GM18511 (cell line): ENCODE measurements around the gene PDXP.

Source experiments
- ATAC-seq: cut with Tn5 transposase; IDR thresholded peaks from one replicate; pipeline ENCODE4 v1.9.1; 2021; ENCODE audit warnings: mild to moderate bottlenecking, moderate library complexity; ENCODE audit not compliant: unreplicated experiment

The PDXP gene

DNA sequence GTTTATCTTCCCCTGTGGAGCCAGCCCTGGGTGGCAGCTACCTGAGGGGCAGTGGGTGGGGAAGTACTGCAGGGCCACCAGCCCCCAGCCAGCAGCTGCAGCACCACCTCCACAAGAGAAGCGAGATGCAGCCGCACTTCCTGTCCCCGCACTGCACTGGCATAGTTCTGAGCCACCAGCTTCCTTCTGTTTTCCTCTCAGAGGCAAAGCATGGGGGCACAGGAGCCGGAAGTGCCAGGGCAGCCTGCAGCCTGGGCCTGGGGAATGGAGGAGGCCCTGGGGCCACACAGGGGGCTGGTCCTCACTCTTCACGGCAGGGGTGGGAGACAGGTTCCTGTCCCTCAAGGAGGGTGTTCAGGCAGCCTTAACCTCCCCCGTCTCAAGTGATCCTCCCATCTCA, 31.0 kb upstream of the PDXP start:
- ATAC-seq = no peak

- ATAC-seq = no peak
Measured at GRCh38 chr22:37628830-37629229, 29.7 kb upstream of the PDXP start.

DNA sequence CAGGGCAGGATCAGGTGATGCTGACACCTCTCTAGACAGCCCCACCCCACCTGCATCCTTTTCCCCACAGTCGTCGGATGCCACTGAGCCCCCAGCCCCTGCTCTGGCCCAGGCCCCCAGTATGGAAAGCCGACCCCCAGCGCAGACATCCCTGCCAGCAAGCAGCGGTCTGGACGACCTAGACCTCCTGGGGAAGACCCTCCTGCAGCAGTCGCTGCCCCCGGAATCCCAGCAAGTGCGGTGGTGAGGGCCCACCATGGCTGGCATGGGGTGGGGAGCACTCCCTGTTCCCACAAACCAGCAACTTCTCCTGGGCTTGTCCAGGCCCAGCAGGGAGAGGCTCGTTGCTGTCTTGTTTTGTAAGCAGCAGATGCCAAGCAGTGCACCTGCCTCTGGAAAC, 28.6 kb upstream of the PDXP start:
- no peak for ATAC-seq

DNA sequence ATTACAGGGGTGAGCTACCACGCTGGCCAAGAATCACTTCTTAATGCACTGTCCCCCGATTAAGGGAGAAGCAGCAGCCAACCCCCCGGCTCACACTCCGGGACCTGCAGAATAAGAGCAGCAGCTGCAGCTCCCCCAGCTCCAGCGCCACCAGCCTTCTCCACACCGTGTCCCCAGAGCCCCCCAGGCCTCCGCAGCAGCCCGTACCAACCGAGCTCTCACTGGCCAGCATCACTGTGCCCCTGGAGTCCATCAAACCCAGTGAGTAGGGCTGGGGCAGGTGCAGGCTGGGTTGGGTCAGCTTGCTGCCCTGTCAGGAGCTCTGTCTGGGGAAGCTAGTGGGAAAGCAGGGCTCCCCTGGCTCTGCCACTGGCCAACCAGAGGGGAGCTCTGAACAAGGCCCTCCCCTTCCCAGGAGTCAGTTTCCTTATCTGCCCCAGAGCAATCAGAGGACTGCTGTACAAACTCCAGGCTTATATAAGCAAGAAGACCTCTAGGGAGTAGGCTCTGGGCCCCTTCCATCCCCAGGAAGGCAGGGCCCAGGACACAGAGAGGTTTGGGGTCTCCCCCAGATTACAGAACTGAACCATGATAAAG, 27.6 kb upstream of the PDXP start:
- ATAC-seq = no peak

DNA sequence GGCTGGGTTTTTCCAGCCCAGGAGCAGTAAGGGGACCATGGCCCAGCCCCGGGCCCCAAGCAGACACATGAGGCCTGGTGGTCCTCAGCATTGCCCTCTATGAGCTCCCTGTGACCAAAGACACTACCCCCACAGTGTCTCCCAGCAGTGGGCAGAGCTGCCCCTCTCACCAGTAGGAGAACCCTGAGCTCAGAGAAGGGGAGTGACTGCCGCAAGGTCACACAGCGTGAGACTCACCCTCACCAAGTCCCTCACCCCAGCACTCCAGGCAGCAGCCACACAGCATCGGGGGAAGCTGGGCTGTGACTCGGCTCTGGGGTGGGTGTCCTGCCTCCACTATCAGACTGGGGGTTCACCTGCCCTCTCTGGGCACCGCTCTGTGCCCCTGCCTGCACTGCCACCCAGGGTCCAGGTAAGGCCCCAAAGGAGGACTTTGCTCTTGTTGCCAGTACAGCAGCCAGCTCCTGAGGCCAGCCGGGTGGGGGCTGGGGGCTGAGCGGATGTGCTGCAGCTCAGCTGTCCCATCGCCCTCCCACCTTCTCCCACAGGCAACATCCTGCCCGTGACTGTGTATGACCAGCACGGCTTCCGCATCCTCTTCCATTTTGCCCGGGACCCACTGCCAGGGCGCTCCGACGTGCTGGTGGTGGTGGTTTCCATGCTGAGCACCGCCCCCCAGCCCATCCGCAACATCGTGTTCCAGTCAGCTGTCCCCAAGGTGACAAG, 26.9 kb upstream of the PDXP start:
- no peak for ATAC-seq

- ATAC-seq = peak; percentile 23
Measured at GRCh38 chr22:37632174-37633088, 26.1 kb upstream of the PDXP start.

DNA sequence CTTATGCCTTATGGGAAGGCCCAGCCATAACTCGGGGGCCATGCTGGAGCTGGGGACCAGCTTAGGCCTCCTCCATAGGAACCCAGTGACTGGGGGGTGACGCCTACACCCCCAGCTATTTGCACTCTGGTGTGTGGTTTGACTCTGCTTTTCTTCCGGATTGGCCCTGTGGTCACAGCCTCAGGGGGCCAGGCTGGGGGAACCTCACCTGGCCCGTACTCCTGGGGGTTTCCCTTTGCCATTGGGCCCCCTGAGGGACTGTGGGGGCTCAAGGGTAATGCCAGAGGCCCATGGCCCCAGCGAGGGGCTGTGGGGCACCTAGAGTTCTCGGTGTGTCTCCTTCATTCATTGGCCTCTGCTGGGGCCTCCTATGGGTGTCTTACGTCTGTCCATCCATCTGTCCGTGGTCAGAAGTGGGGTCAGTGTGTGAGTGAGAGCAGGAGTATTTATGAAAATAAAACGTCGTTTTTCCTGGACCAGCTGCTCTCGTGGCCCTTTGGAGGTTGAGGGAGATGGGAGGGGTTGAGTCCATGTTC, 25.4 kb upstream of the PDXP start:
- peak; percentile 60 for ATAC-seq

- peak; percentile 67 for ATAC-seq
Measured at GRCh38 chr22:37633625-37634416, 24.7 kb upstream of the PDXP start.

- no peak for ATAC-seq
Measured at GRCh38 chr22:37634417-37634924, 24.1 kb upstream of the PDXP start.

DNA sequence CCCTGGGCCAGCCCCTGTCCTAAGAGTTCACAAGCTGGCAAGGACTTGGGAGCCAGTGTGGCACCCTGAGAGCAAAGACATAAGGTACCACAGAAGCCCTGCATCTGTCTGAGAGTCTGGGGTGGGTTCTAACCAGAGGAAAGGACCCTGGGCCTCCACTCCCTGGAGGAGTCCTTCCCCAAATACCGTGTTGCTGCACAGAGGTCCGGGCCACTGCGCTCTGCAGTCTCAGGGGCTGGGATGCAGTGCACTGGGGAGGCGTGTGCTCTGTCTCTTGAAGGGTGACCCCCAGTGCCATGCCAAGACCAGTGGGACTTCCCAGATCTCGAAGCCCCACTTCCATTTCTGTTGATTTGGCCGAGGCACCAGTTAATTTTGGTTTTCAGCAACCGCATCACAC, 23.4 kb upstream of the PDXP start:
- ATAC-seq = no peak

- no peak for ATAC-seq
Measured at GRCh38 chr22:37636186-37636948, 22.2 kb upstream of the PDXP start.

- ATAC-seq = no peak
Measured at GRCh38 chr22:37636949-37637273, 21.6 kb upstream of the PDXP start.

DNA sequence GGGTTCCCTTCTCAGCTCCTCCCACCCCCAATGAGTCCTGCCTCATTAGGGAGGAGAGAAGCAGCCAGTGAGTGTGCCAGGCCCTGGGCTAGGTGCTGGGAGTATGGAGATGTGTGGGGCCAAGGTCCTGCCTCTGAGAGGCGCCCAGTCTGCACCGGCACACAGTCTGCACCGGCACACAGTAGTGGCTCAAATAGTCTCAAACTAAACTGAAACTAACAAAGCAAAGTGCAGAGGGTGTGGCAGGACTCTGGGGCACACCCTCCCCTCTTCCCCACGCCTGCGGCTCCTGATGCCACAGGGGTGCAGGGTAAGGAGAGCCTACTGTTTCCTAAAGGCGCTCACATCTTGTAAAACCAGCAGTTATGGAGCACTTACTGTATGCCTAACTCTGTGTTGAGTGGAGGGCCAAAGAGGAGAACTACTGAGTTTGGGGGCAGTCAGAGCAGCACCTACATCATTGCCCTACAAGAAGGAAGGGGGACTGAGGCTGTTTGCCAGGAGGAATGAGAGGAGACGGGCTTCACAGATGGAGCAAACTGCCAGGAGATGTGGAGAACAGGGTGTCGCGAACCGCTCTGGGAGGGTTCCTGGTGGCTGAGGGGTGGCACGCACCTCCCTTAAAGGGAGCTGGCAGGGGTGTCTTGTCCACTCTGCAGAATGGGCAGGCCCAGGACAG, 20.0 kb upstream of the PDXP start:
- ATAC-seq = no peak

GRCh38 chr22:37639070-37639760, 19.3 kb upstream of the PDXP start, which contains the start of gene SH3BP1:
TSS of gene SH3BP1 (plus strand) at chr22:37639669. CDS start at chr22:37639788, 119 bp downstream.
- no peak for ATAC-seq

- no peak for ATAC-seq
Measured at GRCh38 chr22:37639771-37640590, 18.5 kb upstream of the PDXP start.

DNA sequence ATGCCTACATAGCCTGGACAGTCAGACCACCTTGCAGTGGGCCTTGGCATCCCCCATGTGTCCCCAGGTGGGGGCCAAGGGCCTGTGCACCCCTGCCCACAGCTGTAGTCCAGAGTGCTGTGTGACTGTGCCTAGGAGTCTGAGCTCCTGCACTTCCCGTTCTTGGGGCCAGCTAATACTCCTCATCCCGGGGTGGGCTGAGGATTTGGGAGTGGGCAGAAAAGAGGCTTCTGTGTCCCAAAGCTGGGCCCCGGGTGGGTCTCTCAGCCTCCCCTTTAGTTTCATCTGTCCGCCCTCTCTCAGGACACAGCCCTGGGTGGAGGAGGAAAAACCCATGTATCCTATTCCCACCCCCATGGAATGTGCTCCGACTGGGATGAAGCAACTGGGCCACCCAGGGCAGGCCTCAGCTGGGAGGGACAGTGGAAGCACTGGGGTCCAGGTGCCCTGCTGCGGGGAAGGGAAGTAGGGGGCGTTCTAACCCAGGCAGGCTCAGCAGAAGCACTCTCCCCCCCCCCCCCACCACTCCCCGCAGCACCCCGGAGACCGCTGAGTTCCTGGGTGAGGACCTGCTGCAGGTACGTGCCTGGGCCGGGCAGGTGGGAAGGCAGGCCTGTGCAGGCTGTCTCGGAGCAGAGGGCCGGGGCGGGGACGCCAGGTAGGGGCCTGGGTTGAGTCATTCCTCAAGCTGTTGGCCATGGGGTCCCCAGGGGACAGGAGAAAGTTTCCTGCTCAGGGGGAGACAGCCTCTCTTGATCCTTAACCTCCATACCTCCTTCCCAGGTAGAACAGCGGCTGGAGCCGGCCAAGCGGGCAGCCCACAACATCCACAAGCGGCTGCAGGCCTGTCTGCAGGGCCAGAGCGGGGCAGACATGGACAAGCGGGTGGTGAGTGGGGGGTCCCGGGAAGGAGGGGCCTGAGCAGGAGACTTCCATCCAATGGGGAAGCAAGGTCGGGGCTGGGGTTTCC, 17.6 kb upstream of the PDXP start:
- no peak for ATAC-seq

GRCh38 chr22:37641561-37641949, 17.0 kb upstream of the PDXP start:
- no peak for ATAC-seq
